DMS153 treated with DMSO at 0.1 percent for 48 hours (cell line): ENCODE results near the gene ZNF335.
"Not testable (repeated sequence)": the region's sequence is repeated elsewhere in the genome, so short reads cannot be mapped to it uniquely, and the experiment has no call there.

Experiments
- DNase-seq: peaks from one replicate; lab custom pipeline; 2025; ENCODE audit not compliant: unreplicated experiment; lab: John Stamatoyannopoulos, UW

The ZNF335 gene

GRCh38 chr20:45911486-45912343, 60.3 kb downstream of the ZNF335 start, which contains the start of gene PLTP:
Gene PLTP, minus strand, starts transcription at chr20:45912155. Its CDS starts 703 bp downstream, at chr20:45911452.
- DNase-seq, result no peak

DNA sequence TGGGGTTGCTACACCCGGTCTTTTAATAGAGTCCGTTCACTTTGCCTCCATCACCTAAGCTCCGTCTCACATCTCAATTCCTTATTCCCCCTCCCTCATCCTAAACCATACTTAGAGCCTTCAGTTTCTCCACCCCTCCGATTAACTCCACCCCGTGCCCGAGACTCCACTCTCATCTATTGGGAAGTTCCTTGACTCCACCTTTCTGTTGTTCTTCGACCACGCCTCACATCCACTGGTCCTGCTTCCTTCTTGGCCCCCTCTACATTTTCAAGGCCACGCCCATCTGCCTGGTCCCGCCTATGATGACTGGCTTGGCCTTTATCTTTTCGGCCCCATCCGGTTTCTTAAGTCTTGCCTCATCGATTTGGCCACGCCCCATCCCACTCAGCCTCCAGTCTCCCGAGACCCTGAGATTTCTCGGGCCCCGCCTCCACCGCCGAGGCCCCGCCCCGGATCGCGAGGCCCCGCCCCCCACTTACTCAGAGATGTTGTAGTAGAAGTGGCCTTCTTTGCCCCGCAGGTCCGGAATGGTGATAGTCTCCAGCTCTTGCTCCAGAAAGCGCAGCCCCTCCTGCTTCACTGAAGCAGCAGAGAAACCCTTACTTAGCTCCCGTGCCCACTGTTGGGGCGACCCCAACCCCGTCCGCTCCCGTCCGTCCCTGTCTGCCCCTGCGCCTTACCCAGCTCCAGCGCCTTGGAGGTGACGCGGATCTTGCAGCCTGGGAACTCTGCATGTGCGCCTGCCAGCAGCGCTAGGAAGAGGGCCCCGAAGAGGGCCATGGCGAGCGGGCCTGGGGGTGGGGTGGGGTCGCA, 61.1 kb downstream of the ZNF335 start:
- DNase-seq, result peak; percentile 88

DNA sequence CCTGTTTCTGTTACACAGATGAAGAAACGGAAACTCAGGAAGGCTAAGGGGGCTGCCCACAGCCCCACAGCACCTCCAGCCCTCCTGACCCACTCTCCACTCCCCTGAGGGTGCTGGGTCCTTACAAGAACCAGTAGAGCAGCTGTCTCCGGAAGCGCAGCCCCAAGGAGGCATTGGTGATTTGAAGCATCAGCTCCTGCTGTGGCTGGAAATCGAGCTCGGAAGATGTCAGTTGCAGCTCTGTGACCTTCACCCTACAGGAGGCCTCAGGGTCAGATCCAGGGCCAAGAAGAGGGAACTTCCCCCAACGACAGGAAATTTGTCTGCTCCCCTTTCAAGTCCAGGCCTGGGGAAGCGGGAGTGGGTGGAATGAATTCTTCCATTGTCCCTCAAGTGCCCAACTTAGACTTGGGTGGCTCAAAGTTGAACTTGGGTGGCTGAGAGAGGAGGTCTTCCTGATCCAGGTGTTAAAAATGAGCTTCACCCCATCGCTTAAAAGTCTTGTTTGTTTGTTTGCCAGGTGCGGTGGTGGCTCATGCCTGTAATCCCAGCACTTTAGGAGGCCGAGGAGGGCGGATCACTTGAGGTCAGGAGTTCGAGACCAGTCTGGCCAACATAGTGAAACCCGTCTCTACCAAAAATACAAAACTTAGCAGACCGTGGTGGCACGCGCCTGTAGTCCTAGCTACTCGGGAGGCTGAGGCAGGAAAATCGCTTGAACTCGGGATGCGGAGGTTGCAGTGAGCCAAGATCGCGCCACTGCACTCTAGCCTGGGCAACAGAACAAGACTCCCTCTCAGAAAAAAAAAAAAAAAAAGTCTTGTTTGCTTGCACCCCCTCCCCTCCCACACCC, 62.0 kb downstream of the ZNF335 start:
- DNase-seq, result no peak

- DNase-seq, result no peak
Observed at GRCh38 chr20:45909336-45909808, 62.6 kb downstream of the ZNF335 start.

- no peak for DNase-seq
Observed at GRCh38 chr20:45908084-45908483, 63.9 kb downstream of the ZNF335 start.

DNA sequence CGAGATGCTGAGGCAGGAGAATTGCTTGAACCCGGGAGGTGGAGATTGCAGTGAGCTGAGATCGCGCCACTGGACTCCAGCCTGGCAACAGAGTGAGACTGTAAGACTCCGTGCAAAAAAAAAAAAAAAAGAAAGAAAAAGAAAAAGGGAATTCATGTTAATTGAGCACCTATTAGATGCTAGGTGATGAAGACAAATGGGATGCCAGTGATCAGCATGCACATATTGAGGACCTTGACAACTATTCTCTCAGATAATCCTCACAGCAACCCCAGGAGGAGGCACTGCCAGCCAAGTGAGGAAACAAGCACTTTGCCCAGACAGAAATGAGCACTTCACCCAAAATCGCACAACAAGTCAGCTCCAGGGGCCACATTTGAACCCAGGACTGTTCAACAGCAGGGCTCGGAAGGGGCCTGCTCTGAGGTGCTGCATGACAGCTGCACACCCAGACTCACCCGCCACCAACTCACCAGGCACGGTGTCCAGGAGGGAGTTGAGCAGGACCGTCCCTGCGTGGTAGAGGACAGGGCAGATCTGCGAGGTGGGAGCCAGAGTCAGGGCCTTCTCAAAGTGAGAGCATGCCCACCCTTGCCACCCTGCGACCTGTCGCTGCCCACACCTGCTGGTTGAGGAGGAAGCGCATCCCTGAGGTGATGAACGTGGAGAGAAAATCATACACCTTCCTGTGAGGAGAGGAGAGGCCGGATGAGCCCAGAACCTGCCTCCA, 64.6 kb downstream of the ZNF335 start:
- DNase-seq, result no peak

DNA sequence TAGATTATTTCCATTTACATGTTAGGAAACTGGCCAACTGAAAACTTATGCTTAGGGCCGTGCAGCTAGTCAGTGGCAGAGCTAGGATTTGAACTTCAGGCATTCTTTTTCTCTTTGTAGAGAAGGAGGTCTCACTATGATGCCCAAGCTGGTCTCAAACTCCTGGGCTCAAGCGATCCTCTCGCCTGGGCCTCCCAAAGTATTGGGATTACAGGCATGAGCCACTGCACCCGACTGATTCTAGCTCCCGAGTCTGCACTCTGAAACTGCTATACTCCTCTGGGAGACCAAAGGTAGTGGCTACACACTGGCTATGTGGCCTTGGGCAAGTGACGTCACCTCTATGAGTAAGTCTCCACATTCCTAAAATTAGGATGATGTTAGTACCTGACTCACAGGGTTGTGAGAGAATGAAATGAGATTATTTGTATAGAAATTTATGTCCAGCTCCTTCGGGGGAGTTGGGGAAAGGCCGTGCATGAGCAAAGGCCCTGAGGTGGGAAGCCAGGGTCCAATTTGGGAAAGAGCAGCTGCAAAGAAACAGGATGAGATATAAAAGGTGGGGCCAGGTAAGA, 66.4 kb downstream of the ZNF335 start:
- no peak for DNase-seq

GRCh38 chr20:45904583-45905504, 67.2 kb downstream of the ZNF335 start:
- no peak for DNase-seq

DNA sequence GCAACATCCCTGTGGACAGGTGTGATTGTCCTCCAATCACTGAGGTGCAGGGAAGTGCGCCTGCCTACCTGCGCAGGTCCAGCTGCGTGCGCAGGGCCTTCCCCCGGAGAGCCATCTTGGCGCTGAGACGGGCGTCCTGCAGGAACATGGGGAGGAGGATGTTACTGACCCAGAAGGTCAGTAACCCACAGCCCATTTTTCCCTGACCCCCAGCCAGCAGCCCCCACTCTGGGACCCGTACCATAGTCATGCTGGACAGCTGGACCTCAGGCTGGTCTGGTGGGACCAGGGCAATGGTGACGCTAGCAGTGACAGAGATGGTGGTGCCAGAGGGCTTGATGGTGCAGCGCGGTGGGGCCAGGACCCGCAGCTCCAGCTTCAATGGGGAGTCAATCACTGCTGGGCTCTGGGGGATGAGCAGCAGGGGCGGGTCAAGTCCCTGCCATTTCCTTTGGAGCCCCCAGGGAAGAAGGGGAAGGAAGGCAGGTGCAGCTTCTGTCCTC, 69.8 kb downstream of the ZNF335 start:
- DNase-seq, result no peak

- not testable (repeated sequence) for DNase-seq
Observed at GRCh38 chr20:45901332-45901731, 70.7 kb downstream of the ZNF335 start.

DNA sequence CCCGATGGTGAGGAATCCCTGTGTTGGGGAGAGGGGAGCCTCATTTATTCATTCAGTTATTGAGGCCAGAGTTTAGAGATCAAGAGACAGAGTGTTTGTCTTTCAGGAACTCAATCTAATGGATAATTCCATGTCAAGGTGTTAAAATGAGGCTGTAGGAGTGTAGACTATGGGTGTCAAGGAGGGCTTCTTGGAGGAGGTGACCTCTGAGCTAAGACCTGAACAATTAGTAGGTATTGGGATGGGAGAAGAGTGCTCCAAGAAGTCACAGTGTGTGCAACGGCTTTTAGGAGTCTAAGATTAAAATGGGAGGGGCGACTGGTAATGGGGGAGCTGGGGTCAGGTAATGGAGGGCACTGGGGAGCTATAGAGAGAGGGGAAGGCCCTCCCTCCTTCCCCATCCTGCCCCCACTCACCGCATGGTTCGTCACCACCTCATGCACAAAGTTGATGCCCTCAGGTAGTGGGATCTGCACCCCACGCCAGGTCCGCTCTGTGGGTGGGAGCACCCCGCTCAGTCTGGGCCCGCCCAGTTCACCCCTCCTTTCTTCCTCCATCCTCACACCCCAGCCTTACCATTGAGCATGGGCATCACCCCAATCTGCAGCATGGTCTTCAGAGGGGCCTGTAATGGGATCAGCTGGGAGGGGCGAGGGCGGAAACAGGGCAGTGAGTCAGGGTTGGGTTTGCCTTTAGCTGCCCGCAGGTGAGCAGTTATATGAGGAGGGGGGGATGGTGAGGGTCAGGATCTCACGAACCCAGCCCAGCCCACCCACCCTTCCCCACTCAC, 72.8 kb downstream of the ZNF335 start:
- DNase-seq, result no peak
